ENCODE results near the gene FANCL. TPM values are rescaled to one million over a fixed set of nuclear protein-coding genes. Genes with fewer than 3 reads are reported as not detected.

Gene FANCL
- 7.4 and 13.9 TPM in 2 replicates for total RNA-seq

DNA sequence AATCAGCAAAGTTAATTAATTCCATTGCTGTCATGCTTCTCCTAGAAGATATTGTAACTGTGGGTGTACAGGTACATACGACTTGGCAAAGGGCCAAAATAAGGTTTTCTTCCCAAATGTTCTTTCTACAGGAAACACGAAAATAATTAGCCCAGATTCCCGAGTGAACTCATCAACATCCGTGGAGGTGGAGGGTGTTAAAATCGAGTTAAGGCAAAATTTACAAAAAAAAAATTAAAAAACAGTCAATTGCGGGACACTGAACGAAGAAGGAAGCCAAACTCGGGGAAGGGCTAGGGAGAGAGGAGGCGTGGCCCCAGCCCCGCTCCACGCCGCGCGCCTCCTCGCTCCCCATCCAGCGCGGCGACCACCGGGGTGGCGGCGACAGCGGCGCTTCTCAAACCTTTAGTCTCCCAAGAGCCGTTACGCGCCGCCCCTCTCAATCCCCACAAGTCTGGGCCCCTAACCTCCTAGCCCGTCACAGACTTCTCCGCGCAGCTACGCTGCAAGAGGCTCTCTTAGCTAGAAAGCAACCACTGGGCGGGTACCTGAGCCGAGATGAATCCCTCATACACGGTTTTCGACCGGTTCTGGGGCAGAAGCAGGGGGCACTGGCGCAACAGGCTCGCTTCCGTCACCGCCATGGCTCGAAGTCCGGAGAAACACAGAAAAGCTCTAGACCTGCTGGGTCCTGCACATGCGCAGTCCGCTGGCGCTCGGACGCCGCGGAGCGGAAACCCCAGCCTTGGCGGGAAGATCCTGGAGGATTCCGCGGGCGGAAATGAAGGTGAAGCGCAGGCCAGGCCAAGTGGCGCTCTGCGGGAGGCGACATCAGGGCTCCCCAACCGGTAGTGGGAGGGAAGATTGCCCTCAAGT lies at the start of gene FANCL:
Gene FANCL (minus strand): TSS at position 656 of the 876 bp plus-strand sequence. CDS start 12 bp downstream, at position 644.

Other genes with a start within 250 kb of the FANCL start
- 17.6 and 18.4 TPM in 2 replicates for gene VRK2, start 194.5 kb downstream of the FANCL start, total RNA-seq

Measured in smooth muscle cell of the pulmonary artery (primary cell).